HepG2 (cell line): ENCODE data around the gene CD34. TPM values are rescaled to one million over a fixed set of nuclear protein-coding genes. Genes with fewer than 3 reads are reported as not detected.

ENCODE experiments used
- ATAC-seq: fragments of 200-7000 bp; cut with Tn5 transposase; 3 replicates; pipeline ENCODE4 v1.9.1; 2020; ENCODE audit warnings: mild to moderate bottlenecking, moderate library complexity
- BruUV-seq: library from RNA; stranded (reverse); fragments of 400-500 nt; replicated peaks from 2 replicates; lab custom pipeline; 2021; lab: Mats Ljungman, UMichigan
- CTCF ChIA-PET: fragments of 300-600 bp; formaldehyde crosslinking; extraction: SDS; loops from one replicate; lab custom pipeline; 2021; ENCODE audit warnings: low total read pairs, inconsistent platforms, low intra/inter-chr PET ratio; lab: Yijun Ruan, JAX
- POLR2A ChIA-PET: fragments of 350-600 bp; sonication (Branson Sonifier 250); formaldehyde crosslinking; loops from one replicate; lab custom pipeline; 2020; ENCODE audit warnings: antibody characterized with exemption, inconsistent platforms; lab: Yijun Ruan, JAX
- DNase-seq: peaks from one replicate; pipeline ENCODE4 v3.0.0-alpha.2; 2015; ENCODE audit warnings: low spot score
- FAIRE-seq: peaks from 3 replicates; lab custom pipeline; 2011; peaks lifted over from hg19 to GRCh38; lab: Jason Lieb, UNC
- H2AFZ ChIP-seq: one replicate; pipeline ENCODE4 v1.6.1; 2011; ENCODE audit warnings: low read length, inconsistent platforms
- H3K27ac ChIP-seq: fragments of 300-600 bp; 3 replicates; pipeline ENCODE4 v1.8.0; 2011; ENCODE audit warnings: mixed run types, mild to moderate bottlenecking, mixed read lengths, low read length, inconsistent platforms; ENCODE audit not compliant: insufficient read depth; ENCODE audit errors: extremely low read length
- H3K27me3 ChIP-seq, 2 experiments: fragments of 200-600 bp in 1 of 2; 2 replicates in 1 of 2; 3 replicates in 1 of 2; pipeline versions ENCODE4 v1.6.0 to v1.8.0; 2011; ENCODE audit warnings: low read length in 2 of 2, mild to moderate bottlenecking in 2 of 2, moderate library complexity in 2 of 2, inconsistent platforms in 1 of 2; ENCODE audit not compliant: insufficient read depth in 2 of 2, control insufficient read depth in 1 of 2
- H3K36me3 ChIP-seq, 2 experiments: fragments of 200-600 bp in 1 of 2; replicated peaks in 1 of 2; 2 replicates in 1 of 2; 3 replicates in 1 of 2; pipeline versions ENCODE4 v1.5.1 to v1.8.0; 2011; ENCODE audit warnings: low read length in 2 of 2, inconsistent platforms in 1 of 2; ENCODE audit not compliant: insufficient read depth in 2 of 2, control insufficient read depth in 1 of 2
- H3K4me1 ChIP-seq: 2 replicates; pipeline ENCODE4 v1.5.1; 2012; ENCODE audit warnings: low read length, inconsistent platforms; ENCODE audit not compliant: insufficient read depth
- H3K4me2 ChIP-seq: 2 replicates; pipeline ENCODE4 v1.6.0; 2011; ENCODE audit warnings: low read depth, low read length, inconsistent platforms
- H3K4me3 ChIP-seq, 3 experiments: fragments of 200-600 bp in 1 of 3; sonication (generic), shearing (Covaris generic) in 1 of 3; replicated peaks in 1 of 3; 2 replicates each; pipeline ENCODE4 v1.5.1; 2011 to 2016; ENCODE audit warnings: low read length in 3 of 3, inconsistent platforms in 2 of 3, low read depth in 2 of 3, mild to moderate bottlenecking in 2 of 3, control low read depth in 1 of 3, mixed read lengths in 1 of 3; ENCODE audit not compliant: insufficient read depth in 1 of 3
- H3K79me2 ChIP-seq: one replicate; pipeline ENCODE4 v1.6.1; 2011; ENCODE audit warnings: low read length, inconsistent platforms; ENCODE audit not compliant: insufficient read depth
- H3K9ac ChIP-seq: 2 replicates; pipeline ENCODE4 v1.6.0; 2011; ENCODE audit warnings: mild to moderate bottlenecking, low read depth, low read length, inconsistent platforms; ENCODE audit not compliant: insufficient read depth
- H3K9me3 ChIP-seq: 2 replicates; pipeline ENCODE4 v1.5.1; 2012; ENCODE audit warnings: mild to moderate bottlenecking, low read length
- H4K20me1 ChIP-seq: 2 replicates; pipeline ENCODE4 v1.6.0; 2011; ENCODE audit warnings: inconsistent platforms, mild to moderate bottlenecking, low read length, moderate library complexity; ENCODE audit not compliant: insufficient read depth
- CEBPB ChIP-seq: IDR thresholded peaks from 2 replicates; pipeline ENCODE4 v1.6.1; 2011; ENCODE audit warnings: low read depth, low read length, improper control_type of control experiment, borderline replicate concordance
- FLYWCH1 ChIP-seq: sonication (generic); formaldehyde crosslinking; IDR thresholded peaks from 2 replicates; pipeline ENCODE4 v1.8.1; 2023; ENCODE audit warnings: mild to moderate bottlenecking, missing genetic modification reagents
- HDAC2 ChIP-seq: sonication (generic); formaldehyde crosslinking; IDR thresholded peaks from 2 replicates; pipeline ENCODE4 v1.4.0; 2020; ENCODE audit warnings: missing genetic modification reagents
- HHEX ChIP-seq: IDR thresholded peaks from 2 replicates; pipeline ENCODE4 v1.6.1; 2016; ENCODE audit warnings: control low read depth
- KDM2A ChIP-seq: sonication (generic); formaldehyde crosslinking; IDR thresholded peaks from 2 replicates; pipeline ENCODE4 v1.4.0; 2020; ENCODE audit warnings: low read depth, missing genetic modification reagents, borderline replicate concordance
- MTA1 ChIP-seq: sonication (generic); formaldehyde crosslinking; IDR thresholded peaks from 2 replicates; pipeline ENCODE4 v1.4.0; 2020; ENCODE audit warnings: missing genetic modification reagents, mild to moderate bottlenecking, borderline replicate concordance
- MTA3 ChIP-seq: sonication (generic); formaldehyde crosslinking; IDR thresholded peaks from 2 replicates; pipeline ENCODE4 v1.4.0; 2020; ENCODE audit warnings: missing genetic modification reagents
- POLR2A ChIP-seq, 2 experiments: IDR thresholded peaks; 2 replicates each; pipeline ENCODE4 v1.6.1; 2011; ENCODE audit warnings: low read depth in 2 of 2, low read length in 2 of 2, mild to moderate bottlenecking in 1 of 2, moderate library complexity in 1 of 2; ENCODE audit not compliant: insufficient read depth in 1 of 2
- PPARG ChIP-seq: conservative IDR thresholded peaks from 2 replicates; pipeline ENCODE4 v1.6.1; 2016; ENCODE audit warnings: missing biosample characterization, missing genetic modification reagents
- RXRB ChIP-seq: IDR thresholded peaks from 2 replicates; pipeline ENCODE4 v1.6.1; 2016; ENCODE audit warnings: borderline replicate concordance, missing genetic modification reagents, missing compliant biosample characterization
- SOX5 ChIP-seq: IDR thresholded peaks from 2 replicates; pipeline ENCODE4 v1.6.1; 2016; ENCODE audit warnings: borderline replicate concordance
- SRSF4 ChIP-seq: fragments of 200-400 bp; formaldehyde crosslinking; IDR thresholded peaks from one replicate; pipeline ENCODE4 v1.6.1; 2018; ENCODE audit warnings: mild to moderate bottlenecking, low read depth, low read length, moderate library complexity; ENCODE audit not compliant: poor library complexity, severe bottlenecking
- ZKSCAN8 ChIP-seq: IDR thresholded peaks from 2 replicates; pipeline ENCODE4 v1.6.1; 2016; ENCODE audit warnings: borderline replicate concordance, missing genetic modification reagents, missing compliant biosample characterization
- ZNF12 ChIP-seq: sonication (generic); formaldehyde crosslinking; IDR thresholded peaks from 2 replicates; pipeline ENCODE4 v1.5.0; 2020; ENCODE audit warnings: missing genetic modification reagents
- ZNF205 ChIP-seq: IDR thresholded peaks from 2 replicates; pipeline ENCODE4 v1.6.1; 2018; ENCODE audit warnings: missing biosample characterization, missing genetic modification reagents
- ZNF256 ChIP-seq: sonication (generic); formaldehyde crosslinking; conservative IDR thresholded peaks from 2 replicates; pipeline ENCODE4 v1.4.0; 2020; ENCODE audit warnings: missing genetic modification reagents
- ZNF431 ChIP-seq: sonication (generic); formaldehyde crosslinking; IDR thresholded peaks from 2 replicates; pipeline ENCODE4 v1.9.0; 2022; ENCODE audit warnings: missing genetic modification reagents, low read depth, mild to moderate bottlenecking, borderline replicate concordance
- ZNF614 ChIP-seq: IDR thresholded peaks from 2 replicates; pipeline ENCODE4 v1.6.1; 2018; ENCODE audit warnings: missing biosample characterization, missing genetic modification reagents, inconsistent platforms, borderline replicate concordance
- ZNF709 ChIP-seq: sonication (generic); formaldehyde crosslinking; IDR thresholded peaks from 2 replicates; pipeline ENCODE4 v1.5.0; 2020; ENCODE audit warnings: mild to moderate bottlenecking, missing genetic modification reagents
- ZNF75D ChIP-seq: sonication (generic); formaldehyde crosslinking; IDR thresholded peaks from 2 replicates; pipeline ENCODE4 v1.8.1; 2023; ENCODE audit warnings: missing genetic modification reagents, mild to moderate bottlenecking, borderline replicate concordance
- ZNF792 ChIP-seq: IDR thresholded peaks from 2 replicates; pipeline ENCODE4 v1.6.1; 2016
- WGBS: methylation state at CpG from one replicate; pipeline ENCODE4 v1.1.6; 2017; ENCODE audit warnings: low lambda C conversion rate; 5-methylcytosine and 5-hydroxymethylcytosine counted together
- in situ Hi-C: cut with HindIII; loops from 2 replicates; pipeline ENCODE4 v1.10.0; 2017; ENCODE audit warnings: low pct_unique_long_range_greater_than_20kb; ENCODE audit not compliant: extremely low pct_ligation_motif_present
- intact Hi-C: fragments of 100-400 bp; cut with micrococcal nuclease; formaldehyde crosslinking; loops from one replicate; pipeline ENCODE4 v1.10.0; 2022; ENCODE audit not compliant: unreplicated experiment
- polyA plus RNA-seq, 8 experiments: library from polyadenylated mRNA; depleted of rRNA in 3 of 8; stranded (reverse) in 7 of 8; unstranded in 1 of 8; fragments of >200 nt; fragmentation: Illumina TruSeq in 4 of 8; extraction: Trizol in 4 of 8; gene quantifications; 2 replicates each; pipeline versions ENCODE4 v1.2.1 to v1.2.3, GENCODE V29; 2011 to 2016; ENCODE audit warnings: low read depth in 4 of 8, missing spikeins in 1 of 8, mixed read lengths in 1 of 8; ENCODE audit not compliant: insufficient read depth in 1 of 8
- total RNA-seq, 5 experiments: library from RNA; depleted of rRNA; stranded (reverse); fragments of >200 nt; fragmentation: Illumina TruSeq; extraction: Trizol; gene quantifications; 2 replicates each; pipeline ENCODE4 v1.2.3, GENCODE V29; 2016; ENCODE audit warnings: low read depth in 1 of 5
- TF ChIP-seq, protein P1 (sequence below): sonication (generic); formaldehyde crosslinking; IDR thresholded peaks from 2 replicates; pipeline ENCODE4 v1.8.1; 2023; ENCODE audit warnings: mild to moderate bottlenecking, missing genetic modification reagents
- TF ChIP-seq, protein P2 (sequence below): sonication (generic); formaldehyde crosslinking; IDR thresholded peaks from 2 replicates; pipeline ENCODE4 v1.4.0; 2020; ENCODE audit warnings: mild to moderate bottlenecking, missing genetic modification reagents
- TF ChIP-seq, protein P3 (sequence below): sonication (generic); formaldehyde crosslinking; IDR thresholded peaks from 2 replicates; pipeline ENCODE4 v1.9.0; 2022; ENCODE audit warnings: low read depth, missing genetic modification reagents
- TF ChIP-seq, protein P4 (sequence below): sonication (generic); formaldehyde crosslinking; IDR thresholded peaks from 2 replicates; pipeline ENCODE4 v1.8.0; 2022; ENCODE audit warnings: missing genetic modification reagents, low read depth, mild to moderate bottlenecking, borderline replicate concordance

Gene CD34
- total and polyA plus RNA-seq, 2 of the 13 experiments (the other 11 are each of a cell fraction or from before 2014, with no cell fraction given), result not detected

DNA sequence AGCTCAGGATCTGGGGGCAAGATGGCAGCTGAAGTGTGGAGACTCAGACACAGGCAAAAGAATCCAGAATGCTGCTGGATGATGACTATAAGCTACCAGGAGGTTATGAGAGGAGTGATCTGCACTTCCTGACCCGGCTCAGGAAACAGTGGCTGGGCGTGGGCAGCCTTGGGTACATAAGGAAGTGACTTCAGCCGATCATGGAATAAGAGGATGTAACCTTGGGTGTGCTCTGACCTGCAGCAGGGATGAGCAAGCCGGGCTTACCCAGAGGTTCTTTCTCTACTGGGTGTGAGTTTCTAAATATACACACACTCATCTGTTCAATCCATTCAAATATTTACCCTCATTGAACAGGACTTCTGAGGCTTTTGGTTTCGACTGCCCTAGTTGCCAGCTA lies 62.7 kb downstream of the CD34 start:
- Histone ChIP-seq H3K27me3 (no peaks in the 10 kb centered on the region), H3K9me3 (no peaks in the 10 kb centered on the region), H3K27ac (peak overlapping the region; percentile 11), H2AFZ (no peak overlapping the region), H3K4me2 (peak overlapping the region; percentile 25; the same call in 1 of the 2 replicates), H3K79me2 (peaks cover 3% of the 10 kb centered on the region), H3K9ac (no peak overlapping the region), H4K20me1 (no peaks in the 10 kb centered on the region), H3K36me3 (no peaks in the 10 kb centered on the region; a peak in 1 of 5 replicates), H3K4me1 (peaks cover 16% of the 10 kb centered on the region), H3K4me3 (no peak overlapping the region)
- CTCF ChIA-PET, result no interaction called here
- ATAC-seq (peak; percentile 96), FAIRE-seq (peak; percentile 49), DNase-seq (peak; percentile 76)
- no TSS peak for BruUV-seq
- POLR2A ChIA-PET, result interaction anchor here (1.0 kb wide), 1 partner anchor 21 kb away, joined by 4 read pairs; no protein-coding TSS in a partner anchor
- intact Hi-C loops (loop anchor here (2.0 kb wide), 1 partner anchor 21 kb away; no protein-coding TSS in a partner anchor), in situ Hi-C loops (no loop called here)
- 15% methylated on average over 5 of the region's 5 CpGs for whole genome bisulfite sequencing
- no peak for TF ChIP-seq SRSF4
- TF ChIP-seq SOX5 (CRISPR knock-in tag), result no peak
- TF ChIP-seq, protein P1, sequence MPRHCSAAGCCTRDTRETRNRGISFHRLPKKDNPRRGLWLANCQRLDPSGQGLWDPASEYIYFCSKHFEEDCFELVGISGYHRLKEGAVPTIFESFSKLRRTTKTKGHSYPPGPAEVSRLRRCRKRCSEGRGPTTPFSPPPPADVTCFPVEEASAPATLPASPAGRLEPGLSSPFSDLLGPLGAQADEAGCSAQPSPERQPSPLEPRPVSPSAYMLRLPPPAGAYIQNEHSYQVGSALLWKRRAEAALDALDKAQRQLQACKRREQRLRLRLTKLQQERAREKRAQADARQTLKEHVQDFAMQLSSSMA (CRISPR knock-in tag), result no peak
- peak; percentile 41; the same call in 1 of the 2 replicates for TF ChIP-seq RXRB
- 0 out of 2 replicates have a peak, but pooled peaks have one; percentile 27 for TF ChIP-seq PPARG (CRISPR knock-in tag)
- TF ChIP-seq ZNF792 (CRISPR knock-in tag), result peak; percentile 61; the same call in 1 of the 2 replicates
- no peak for TF ChIP-seq ZNF256 (CRISPR knock-in tag)
- TF ChIP-seq POLR2A (IDR thresholded peaks at IDR 0.05; ENCODE audit: insufficient read depth in 1 of 2, low read depth in 2 of 2, low read length in 2 of 2), result no peak
- no peak for TF ChIP-seq ZNF709
- no peak for TF ChIP-seq ZNF75D (CRISPR knock-in tag)
- TF ChIP-seq, protein P2, sequence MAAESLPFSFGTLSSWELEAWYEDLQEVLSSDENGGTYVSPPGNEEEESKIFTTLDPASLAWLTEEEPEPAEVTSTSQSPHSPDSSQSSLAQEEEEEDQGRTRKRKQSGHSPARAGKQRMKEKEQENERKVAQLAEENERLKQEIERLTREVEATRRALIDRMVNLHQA, result no peak
- TF ChIP-seq, protein P3, sequence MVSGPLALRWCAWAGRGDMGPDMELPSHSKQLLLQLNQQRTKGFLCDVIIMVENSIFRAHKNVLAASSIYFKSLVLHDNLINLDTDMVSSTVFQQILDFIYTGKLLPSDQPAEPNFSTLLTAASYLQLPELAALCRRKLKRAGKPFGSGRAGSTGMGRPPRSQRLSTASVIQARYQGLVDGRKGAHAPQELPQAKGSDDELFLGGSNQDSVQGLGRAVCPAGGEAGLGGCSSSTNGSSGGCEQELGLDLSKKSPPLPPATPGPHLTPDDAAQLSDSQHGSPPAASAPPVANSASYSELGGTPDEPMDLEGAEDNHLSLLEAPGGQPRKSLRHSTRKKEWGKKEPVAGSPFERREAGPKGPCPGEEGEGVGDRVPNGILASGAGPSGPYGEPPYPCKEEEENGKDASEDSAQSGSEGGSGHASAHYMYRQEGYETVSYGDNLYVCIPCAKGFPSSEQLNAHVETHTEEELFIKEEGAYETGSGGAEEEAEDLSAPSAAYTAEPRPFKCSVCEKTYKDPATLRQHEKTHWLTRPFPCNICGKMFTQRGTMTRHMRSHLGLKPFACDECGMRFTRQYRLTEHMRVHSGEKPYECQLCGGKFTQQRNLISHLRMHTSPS, result no peak
- TF ChIP-seq HHEX (CRISPR knock-in tag), result no peak
- TF ChIP-seq CEBPB, result no peak
- TF ChIP-seq ZNF431 (CRISPR knock-in tag), result no peak
- TF ChIP-seq MTA3 (CRISPR knock-in tag), result no peak
- TF ChIP-seq, protein P4, sequence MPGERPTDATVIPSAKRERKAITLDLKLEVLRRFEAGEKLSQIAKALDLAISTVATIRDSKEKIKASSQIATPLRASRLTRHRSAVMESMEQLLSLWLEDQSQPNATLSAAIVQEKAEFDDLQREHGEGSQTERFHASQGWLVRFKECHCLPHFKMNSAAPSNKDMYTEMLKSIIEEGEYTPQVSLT, result no peak
- no peak for TF ChIP-seq ZNF205 (CRISPR knock-in tag)
- no peak for TF ChIP-seq MTA1 (CRISPR knock-in tag)
- peak; percentile 38; the same call in 1 of the 2 replicates for TF ChIP-seq KDM2A (CRISPR knock-in tag)
- no peak for TF ChIP-seq FLYWCH1 (CRISPR knock-in tag)
- TF ChIP-seq ZKSCAN8 (CRISPR knock-in tag), result no peak
- TF ChIP-seq HDAC2 (CRISPR knock-in tag), result peak; percentile 22; the same call in 1 of the 2 replicates
- TF ChIP-seq ZNF12 (CRISPR knock-in tag), result peak; percentile 80
- TF ChIP-seq ZNF614 (CRISPR knock-in tag), result peak; percentile 48; the same call in 1 of the 2 replicates
